Suprapubic skin (tissue), 4 donors: ENCODE measurements around the gene SYT14.

Source experiments
- EP300 ChIP-seq: sonication (generic); formaldehyde crosslinking; IDR thresholded peaks from one replicate; pipeline ENCODE4 v1.6.1; 2017; ENCODE audit warnings: antibody characterized with exemption
- POLR2A ChIP-seq, 2 donors: fragments of 450-650 bp; IDR thresholded peaks; one replicate each; pipeline ENCODE4 v1.6.1; 2017; ENCODE audit warnings: antibody characterized with exemption in 2 of 2, mild to moderate bottlenecking in 2 of 2, moderate library complexity in 2 of 2
- POLR2AphosphoS5 ChIP-seq, 3 donors: sonication (generic); formaldehyde crosslinking; IDR thresholded peaks; one replicate each; pipeline ENCODE4 v1.6.1; 2017; ENCODE audit warnings: antibody characterized with exemption in 3 of 3
- TF ChIP-seq, protein P1 (sequence below), 2 donors: fragments of 200-600 bp in 1 of 2; fragments of 450-650 bp in 1 of 2; sonication (generic) in 1 of 2; IDR thresholded peaks; one replicate each; pipeline ENCODE4 v1.5.1; 2016 to 2019; ENCODE audit warnings: antibody characterized with exemption in 2 of 2, mild to moderate bottlenecking in 1 of 2, moderate library complexity in 1 of 2

DNA sequence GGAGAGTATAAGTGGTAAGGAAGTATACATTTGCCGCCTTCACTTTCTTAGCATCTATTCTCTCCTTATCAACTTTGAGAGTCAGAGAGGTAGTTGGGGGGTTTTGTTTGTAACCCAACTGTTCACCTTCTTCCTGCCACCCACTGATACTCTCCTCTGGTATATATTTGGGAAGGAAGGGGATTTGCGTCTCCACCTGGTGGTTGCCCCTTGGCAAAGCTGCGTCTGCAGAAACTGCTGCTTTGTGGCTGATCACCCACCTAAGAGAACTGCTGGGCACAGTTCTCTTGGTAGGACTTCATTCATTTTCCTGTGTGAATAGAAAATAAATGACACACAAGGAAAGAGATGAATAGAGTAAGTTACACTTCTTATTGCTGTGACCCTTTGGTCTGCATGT, 87.0 kb downstream of the SYT14 start:
- TF ChIP-seq, protein P1, sequence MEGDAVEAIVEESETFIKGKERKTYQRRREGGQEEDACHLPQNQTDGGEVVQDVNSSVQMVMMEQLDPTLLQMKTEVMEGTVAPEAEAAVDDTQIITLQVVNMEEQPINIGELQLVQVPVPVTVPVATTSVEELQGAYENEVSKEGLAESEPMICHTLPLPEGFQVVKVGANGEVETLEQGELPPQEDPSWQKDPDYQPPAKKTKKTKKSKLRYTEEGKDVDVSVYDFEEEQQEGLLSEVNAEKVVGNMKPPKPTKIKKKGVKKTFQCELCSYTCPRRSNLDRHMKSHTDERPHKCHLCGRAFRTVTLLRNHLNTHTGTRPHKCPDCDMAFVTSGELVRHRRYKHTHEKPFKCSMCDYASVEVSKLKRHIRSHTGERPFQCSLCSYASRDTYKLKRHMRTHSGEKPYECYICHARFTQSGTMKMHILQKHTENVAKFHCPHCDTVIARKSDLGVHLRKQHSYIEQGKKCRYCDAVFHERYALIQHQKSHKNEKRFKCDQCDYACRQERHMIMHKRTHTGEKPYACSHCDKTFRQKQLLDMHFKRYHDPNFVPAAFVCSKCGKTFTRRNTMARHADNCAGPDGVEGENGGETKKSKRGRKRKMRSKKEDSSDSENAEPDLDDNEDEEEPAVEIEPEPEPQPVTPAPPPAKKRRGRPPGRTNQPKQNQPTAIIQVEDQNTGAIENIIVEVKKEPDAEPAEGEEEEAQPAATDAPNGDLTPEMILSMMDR (IDR thresholded peaks at IDR 0.05), result no peak
- TF ChIP-seq POLR2A (IDR thresholded peaks at IDR 0.05), result no peak
- no peak for TF ChIP-seq POLR2AphosphoS5 (IDR thresholded peaks at IDR 0.05)
- no peak for TF ChIP-seq EP300
